GM12801 (cell line): Measurements from ENCODE around the gene MOG.

ENCODE experiments used
- CTCF ChIP-seq: IDR thresholded peaks from one replicate; pipeline ENCODE4 v1.5.1; 2011; ENCODE audit warnings: control low read depth; ENCODE audit not compliant: insufficient read length; ENCODE audit errors: extremely low read depth

Gene MOG

GRCh38 chr6:29661071-29661470, 4.2 kb downstream of the MOG start:
- no peak for TF ChIP-seq CTCF

GRCh38 chr6:29663300-29664042, 6.6 kb downstream of the MOG start:
- no peak for TF ChIP-seq CTCF

- no peak for TF ChIP-seq CTCF
These were observed 9.3 kb downstream of the MOG start for GRCh38 chr6:29665942-29666825.

GRCh38 chr6:29666826-29667130, 9.9 kb downstream of the MOG start:
- no peak for TF ChIP-seq CTCF

- no peak for TF ChIP-seq CTCF
These were observed 10.3 kb downstream of the MOG start for GRCh38 chr6:29667158-29667557.

GRCh38 chr6:29671026-29671425, 14.1 kb downstream of the MOG start:
- TF ChIP-seq CTCF = no peak

GRCh38 chr6:29673161-29673560, 16.3 kb downstream of the MOG start:
- TF ChIP-seq CTCF = no peak
